ENCODE data around the gene CCNL2. TPM values are rescaled to one million over a fixed set of nuclear protein-coding genes. Genes with fewer than 3 reads are reported as not detected.
"Not testable (repeated sequence)": the region's sequence is repeated elsewhere in the genome, so short reads cannot be mapped to it uniquely, and the experiment has no call there.

CCNL2 gene
- polyA plus RNA-seq, 3 donors: 183 to 230 (median 206) TPM

DNA sequence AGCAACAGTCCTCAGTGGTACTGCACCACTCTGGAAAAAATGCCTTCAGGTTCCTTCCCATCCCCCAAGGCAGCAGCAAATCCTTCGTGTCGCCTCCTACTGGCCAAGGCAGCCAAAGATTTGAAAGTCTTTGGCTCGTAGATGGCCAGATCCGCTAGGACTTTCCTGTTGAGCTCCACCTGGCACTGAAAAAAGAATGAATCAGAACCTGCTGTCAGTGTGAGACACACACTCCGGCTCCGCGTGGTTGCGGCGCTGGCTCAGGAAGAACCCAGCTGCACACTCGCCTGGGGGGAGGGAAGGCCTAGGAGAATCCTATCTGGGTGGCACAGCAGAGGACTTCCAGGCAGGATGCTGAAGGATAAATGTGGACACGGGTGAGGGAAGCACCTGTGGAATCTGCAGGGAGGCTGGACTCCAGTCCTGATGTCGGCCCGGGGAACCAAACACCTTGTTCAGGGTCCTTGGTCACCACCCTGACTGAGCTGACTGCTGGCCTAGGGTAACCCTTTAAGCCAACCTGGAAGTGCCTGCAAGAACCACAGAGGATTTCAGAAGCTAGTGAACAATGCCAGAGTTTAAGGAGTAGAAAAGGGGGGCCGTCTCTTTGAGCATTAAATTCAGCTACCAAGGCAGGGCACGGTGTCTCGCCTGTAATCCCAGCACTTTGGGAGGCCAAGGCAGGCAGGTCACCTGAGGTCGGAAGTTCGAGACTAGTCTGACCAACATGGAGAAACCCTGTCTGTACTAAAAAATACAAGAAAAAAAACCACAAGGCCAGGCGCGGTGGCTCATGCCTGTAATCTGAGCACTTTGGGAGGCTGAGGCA lies 3.2 kb upstream of the CCNL2 start:
- no peak for DNase-seq (ENCODE audit: low read depth in 3 of 3, low spot score in 2 of 3)

DNA sequence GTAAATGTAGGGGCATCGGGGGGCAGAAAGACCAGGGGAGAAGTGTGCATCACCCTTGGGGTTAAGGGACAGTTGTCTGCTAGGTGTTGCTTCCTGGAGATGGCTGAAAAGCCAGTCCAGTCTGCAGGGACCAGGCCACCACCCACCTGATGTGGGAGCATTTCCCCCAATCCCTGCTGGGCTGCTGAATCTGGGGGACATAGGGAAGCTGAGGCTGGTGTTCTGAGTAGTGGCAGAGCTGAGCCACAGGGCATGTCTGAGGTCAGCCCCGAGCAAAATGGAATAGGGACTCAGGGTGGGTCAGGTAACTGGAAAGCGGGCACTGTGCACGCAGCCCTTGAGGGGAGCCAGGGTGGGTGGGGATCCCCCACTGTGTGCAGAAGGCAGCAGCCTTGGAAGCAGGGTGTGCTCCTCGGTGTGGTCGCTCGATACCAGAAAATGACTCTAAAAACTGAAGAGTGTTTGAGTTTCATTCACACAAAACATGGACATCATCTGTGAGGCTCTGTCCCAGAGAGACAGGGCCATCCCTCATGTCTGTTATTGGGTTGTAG lies 2.4 kb upstream of the CCNL2 start:
- no peak for DNase-seq (ENCODE audit: low read depth in 3 of 3, low spot score in 2 of 3)

DNA sequence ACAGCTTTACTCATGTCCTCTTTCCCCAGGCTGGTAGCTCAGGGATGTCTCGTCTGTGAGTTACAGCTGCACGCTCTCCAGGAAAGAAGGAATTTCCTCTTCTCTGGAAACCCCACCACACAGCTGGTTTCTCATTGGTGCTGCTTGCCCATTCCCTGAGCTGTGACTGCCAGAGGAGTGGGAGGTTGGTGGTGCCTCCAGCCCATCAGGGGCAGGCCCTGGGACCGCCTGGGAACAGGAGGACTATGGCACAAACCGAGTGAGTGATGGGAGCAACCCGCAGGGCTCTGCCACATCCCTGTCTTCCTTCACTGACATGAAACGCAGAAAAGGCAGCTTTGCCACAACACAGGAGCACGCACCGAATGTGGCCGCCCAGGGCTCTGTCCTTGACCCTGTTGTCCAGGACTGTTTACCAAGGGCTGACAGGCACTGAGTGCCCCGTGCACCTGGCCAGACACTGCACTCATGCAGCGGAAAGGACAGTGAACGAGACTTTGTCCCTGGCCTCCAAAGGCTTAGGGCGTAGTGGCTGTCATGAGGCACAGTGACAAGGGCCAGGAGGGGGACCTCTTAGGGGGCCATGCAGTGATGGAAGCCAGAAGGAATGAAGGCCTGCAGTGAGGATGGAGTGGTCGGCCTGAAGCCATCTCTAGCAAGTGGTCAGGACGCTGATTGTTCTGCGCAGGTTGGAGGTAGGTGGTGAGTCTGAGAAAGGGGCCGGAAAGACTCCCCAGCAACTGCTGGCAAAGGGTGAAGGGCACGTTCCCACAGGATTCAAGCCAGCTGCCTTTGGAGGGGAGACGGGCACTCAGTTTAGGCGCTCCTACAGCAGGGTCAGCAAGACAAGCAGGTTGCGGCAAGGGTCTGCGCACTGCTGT lies 1.7 kb upstream of the CCNL2 start:
- DNase-seq (ENCODE audit: low read depth in 3 of 3, low spot score in 2 of 3): no peak

DNA sequence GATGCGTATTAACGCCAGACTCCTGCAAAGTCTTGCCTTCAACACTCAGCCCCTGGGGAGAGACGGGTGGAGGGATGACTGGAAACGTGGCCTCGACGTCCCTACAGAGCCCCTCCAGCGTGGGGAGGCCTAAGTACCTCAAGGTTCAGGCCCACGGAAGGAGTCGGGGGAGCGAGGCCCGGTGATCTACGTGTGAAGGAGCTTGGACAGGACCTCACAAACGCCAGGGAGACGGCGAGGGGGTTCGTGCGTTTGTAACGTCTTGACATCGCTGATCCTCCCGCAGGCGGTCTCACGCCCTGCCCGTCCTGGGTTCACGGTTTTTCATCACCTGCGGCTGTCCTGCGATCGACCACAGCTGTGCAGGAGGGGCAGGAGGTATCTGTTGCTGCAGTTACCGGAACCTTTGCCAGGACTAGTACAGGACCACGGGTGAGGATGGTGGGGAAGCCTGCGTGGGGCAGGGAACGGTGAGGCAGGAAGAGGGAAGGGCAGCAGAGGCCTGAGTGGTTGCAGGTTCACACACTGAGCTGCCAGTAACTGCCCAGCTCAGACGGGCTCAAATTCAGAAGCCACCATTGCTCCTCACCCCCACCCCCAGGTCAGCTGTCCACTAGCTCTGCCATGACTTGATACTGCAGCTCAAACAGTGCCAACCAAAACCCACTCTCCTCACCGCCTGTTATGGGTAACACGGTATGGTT lies 889 bp upstream of the CCNL2 start:
- no peak for DNase-seq (ENCODE audit: low read depth in 3 of 3, low spot score in 2 of 3)

DNA sequence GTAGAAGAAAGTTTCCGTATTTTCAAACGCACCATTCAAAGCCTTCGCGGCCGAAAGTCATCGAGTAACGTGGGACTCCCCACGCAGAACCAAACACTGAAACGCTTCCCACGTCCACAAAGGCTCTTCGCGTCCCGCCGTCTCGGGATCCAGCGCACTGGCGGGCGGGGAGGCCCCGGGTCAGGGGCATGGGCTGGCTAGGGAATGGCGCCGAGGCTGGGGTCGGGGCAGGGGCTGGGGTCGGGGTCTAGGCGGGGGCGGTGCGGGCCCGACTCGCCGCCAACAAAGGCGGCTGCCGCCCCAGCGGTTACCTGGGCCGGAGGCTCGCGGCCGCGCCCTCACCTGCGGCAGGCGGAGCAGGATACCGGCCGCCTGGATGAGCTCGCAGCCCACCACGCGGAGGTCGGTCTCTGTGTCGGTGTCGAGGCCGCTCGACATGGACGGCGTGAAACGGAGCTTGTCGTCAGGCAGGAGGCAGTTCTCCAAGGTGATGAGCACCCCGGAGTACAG lies 403 bp downstream of the CCNL2 start:
- no peak for DNase-seq (ENCODE audit: low read depth in 3 of 3, low spot score in 2 of 3)

DNA sequence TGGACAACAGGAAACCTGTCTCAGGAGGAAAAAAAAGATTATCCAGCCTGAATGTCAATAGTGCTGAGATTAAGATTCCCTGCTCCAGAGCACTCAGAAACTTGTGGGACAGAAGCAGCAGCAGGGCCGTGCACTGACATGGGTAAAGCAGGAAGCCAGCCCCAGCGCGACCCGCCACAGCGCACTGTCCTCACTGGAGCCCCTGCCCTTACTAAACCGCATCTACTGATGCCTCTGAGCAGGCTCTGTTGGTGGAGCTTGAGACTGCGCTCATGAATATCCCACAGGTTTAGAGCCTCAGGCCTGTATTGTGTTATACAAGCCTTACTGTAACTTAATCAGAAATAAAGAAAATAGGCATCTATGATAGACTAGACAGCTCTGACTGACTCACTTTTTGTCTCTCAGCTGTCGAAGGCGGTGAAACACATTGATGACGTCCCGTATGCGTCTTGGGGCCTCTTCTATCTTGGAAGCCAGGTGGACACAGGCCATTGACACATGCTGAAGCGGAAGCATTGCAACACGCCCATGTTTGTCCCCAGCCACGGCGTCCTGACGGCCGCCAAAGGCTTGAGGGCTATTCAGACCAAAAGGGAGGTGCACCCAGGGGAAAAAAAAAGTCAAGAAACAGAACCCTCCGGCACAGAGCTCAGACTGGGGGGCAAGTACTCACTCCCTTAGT lies 1.2 kb downstream of the CCNL2 start:
- DNase-seq (ENCODE audit: low read depth in 3 of 3, low spot score in 2 of 3): no peak

DNA sequence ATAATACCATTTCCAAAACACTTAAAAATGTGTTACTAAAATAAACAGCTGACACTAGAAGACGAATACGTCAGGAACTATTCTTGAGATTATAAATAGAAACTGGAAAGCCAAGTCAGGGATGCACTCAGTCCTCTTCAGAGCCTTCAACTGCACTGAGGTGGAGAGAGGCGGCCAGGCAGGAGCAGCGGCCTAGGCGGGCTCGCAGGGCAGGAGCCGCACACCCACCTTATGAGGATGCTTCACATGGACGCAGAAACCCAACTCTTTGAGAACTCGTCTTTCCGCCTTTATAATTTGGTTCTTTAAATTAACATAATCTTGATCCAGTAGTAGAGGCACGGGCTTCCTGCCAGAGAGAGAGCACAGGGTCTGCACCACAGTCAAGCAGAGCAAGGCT lies 4.0 kb downstream of the CCNL2 start:
- DNase-seq (ENCODE audit: low read depth in 3 of 3, low spot score in 2 of 3): no peak

DNA sequence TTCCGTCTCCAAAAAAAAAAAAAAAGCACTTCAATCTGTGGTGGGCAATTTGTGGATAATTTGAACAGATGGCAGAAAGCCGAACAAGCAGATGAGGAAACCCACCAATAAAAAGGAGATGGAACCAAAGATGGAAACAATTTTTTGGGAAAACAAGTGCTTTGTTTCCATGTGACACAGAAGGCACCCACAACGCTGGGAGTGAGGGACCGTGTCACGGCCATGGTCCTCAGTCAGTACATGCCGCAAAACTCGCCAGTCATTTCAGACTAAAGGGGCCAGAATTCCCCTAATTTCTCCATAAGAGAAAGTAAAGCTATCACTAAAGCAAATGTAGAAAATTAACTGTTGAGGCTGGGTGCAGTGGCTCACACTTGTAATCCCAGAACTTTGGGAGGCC lies 5.0 kb downstream of the CCNL2 start:
- DNase-seq (ENCODE audit: low read depth in 3 of 3, low spot score in 2 of 3): no peak

DNA sequence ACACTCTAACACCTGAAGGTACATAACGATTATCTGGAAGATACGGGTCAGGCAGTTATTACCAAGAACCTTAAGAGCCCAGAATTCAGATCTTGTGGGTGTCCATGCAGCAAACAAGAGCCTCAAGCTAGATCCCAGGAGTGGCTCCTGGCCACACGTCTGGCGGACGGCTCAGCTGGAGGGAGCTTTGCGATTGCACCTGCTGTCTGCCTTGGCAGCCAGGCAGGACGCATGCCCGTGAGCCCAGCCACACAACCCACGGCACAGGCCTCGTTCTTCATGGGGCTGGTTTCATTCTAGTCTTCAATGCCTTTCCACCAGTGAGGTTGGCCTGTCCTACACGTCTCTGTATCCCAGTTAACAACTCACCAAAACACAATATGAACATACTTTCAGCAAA lies 5.7 kb downstream of the CCNL2 start:
- DNase-seq (ENCODE audit: low read depth in 3 of 3, low spot score in 2 of 3): no peak

DNA sequence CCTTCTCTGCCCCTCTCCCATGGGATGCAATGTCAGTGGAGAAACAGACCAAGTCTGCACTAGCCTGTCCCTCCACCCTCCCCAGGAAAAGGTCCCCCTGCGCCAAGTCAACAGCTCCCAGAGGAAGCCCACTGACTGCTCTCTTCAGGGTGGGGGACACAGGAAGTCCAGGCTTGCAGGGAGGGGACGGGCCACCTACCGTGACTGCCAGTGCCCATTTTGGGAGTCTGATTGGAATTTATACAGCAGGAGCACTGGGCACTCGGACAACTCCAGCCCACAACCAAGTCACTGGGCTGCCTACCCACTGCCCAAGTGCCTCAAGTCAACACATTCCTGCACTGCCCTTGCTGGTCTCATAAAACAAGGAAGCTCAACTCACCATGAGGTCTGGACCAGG lies 6.1 kb downstream of the CCNL2 start:
- no peak for DNase-seq (ENCODE audit: low read depth in 3 of 3, low spot score in 2 of 3)

DNA sequence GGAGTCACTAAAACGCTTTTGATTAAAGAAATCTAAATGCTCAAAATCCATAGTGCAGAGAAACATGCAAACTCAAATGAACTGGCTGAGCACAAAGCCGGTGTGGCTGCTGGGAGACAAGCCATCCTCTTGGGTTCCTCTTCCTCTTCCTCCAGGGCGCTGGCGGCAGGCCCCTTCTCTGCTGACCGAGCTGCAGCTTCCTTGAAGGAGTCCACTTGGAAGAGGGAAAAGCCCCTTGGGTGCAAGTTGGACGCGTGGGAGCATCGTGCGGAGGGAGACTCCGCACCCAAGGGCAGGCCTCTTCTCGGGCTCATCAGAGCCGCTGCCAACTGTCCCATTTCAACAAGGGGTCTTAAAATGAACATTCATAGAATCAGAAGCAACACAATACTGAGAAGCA lies 7.9 kb downstream of the CCNL2 start:
- no peak for DNase-seq (ENCODE audit: low read depth in 3 of 3, low spot score in 2 of 3)

DNA sequence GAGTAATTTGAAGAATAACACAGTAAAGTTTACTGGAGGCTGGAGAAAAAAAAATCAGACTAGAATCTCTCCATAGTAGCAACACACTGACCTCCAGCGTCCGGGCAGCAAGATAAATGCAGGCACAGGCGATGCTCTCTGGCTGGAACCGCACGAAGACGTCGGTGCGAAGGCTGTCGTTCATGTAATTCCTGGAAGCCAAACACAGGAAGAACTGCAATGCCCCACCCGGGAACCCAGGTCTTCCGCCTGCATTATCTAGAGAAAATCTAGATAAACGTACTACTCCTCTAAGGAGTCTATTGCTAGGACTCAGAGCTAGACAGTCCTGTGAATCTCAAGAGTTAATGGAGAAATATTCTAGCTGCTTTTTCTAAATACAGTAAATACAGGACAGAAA lies 8.5 kb downstream of the CCNL2 start:
- no peak for DNase-seq (ENCODE audit: low read depth in 3 of 3, low spot score in 2 of 3)

DNA sequence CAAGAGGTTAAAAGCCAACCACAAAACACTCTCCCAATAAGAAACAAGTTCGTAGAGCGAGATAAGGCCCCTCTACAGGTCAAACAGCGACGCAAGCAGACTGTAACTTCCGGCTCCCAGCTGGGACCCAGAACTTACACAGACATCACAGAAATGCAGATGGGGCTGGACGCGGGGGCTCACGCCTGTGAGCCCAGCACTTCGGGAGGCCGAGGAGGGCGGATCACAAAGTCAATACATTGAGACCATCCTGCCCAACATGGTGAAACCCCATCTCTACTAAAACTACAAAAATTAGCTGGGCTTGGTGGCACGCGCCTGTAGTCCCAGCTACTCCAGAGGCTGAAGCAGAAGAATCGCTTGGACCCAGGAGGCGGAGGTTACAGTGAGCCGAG lies 11.1 kb downstream of the CCNL2 start:
- no peak for DNase-seq (ENCODE audit: low read depth in 3 of 3, low spot score in 2 of 3)

DNA sequence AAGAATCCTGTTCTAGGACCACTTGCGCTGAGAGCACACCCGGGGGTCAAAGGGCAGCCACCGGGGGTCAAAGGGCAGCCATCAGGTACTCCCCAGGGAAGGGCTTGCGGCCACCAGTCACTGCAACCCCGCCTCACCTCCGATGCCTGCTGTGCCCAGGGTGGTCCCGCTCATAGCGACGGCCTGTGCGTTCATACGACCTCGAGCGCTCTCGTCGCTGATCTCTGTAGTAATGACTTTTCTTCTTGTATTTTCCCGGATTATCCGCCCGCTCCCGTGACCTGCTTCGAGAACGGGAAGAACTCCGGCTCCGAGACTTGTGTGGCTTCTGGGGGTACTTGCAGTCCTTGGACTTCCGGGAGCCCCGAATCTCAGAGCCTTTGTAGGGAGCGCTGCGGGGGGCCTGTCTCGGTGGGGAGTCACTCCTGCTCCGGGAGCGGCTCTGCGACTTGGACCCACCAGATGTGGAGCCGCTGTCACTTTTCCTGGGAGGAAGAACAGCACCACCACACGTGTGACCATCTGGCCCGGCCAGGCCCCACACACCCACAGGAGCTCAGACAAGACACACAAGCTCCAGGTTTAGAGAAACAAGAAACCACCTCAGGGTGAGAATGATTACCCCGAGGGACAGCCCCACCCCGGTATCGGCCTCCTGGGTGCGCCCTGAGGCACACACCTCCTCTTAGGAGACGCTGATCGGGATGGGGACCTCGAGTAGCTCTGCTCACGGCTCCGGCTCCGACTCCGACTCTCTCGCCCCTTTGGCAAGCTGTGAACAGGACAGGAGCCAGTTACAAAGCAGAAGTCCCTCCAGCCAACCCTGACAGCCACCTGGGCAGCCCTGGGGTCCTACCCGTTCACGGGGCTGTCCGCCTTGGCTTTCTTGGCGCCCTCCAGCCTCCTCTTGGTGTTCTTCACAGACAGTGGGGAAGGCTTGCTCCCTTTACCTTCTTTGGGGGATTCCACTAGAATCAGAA lies 11.7 kb downstream of the CCNL2 start:
- DNase-seq (ENCODE audit: low read depth in 3 of 3, low spot score in 2 of 3): no peak

DNA sequence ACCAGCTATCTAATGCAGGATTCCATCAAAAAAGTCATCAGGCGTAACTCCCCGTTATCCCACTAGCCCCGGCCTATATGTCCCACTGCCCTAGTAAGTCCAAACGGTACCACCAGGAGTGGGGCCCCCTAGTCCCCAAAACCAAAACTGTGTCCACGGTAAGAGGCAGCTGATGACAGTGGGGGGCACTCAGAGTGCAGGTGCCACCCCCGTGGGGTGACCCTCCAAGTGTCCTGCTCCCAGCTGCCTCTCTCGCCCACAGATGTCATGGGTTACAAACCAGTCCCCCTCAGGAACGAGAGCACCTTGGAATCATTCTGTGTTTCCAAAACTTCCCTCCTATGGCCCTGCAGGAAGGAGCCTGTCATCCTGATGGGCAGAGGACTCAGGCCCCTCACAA lies 13.2 kb downstream of the CCNL2 start:
- DNase-seq (ENCODE audit: low read depth in 3 of 3, low spot score in 2 of 3): no peak

DNA sequence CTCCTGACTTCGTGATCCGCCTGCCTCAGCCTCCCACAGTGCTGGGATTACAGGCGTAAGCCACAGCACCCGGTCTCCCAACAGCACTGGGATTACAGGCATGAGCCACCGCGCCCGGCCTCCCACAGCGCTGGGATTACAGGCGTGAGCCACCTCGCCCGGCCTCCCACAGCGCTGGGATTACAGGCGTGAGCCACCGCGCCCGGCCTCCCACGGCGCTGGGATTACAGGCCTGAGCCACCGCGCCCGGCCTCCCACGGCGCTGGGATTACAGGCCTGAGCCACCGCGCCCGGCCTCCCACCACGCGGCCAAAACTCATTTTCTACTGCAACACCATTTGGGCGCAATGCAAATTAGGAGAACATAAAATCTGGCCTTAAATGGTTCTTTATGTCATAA lies 13.8 kb downstream of the CCNL2 start:
- not testable (repeated sequence) for DNase-seq (ENCODE audit: low read depth in 3 of 3, low spot score in 2 of 3)

DNA sequence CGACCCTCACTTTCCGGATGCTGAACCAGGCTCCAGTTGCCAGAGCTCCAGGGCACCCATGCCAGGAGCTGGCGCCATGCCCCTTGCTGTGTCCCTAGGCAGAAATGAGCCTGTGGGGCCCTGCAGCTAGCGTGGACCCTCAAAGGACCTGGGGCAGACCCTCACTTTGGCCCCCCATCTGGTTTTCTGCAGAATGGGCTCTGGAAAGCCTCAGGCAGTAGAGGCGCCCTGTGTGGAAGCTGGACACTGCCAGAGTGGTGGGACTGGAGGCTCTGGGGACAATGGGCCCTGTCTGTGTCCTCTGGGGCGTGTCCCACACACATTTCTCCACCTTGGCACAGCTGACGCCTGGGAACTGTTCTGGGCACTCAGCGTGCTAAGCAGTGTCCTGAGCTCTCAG lies 17.8 kb downstream of the CCNL2 start:
- DNase-seq (ENCODE audit: low read depth in 3 of 3, low spot score in 2 of 3): no peak

DNA sequence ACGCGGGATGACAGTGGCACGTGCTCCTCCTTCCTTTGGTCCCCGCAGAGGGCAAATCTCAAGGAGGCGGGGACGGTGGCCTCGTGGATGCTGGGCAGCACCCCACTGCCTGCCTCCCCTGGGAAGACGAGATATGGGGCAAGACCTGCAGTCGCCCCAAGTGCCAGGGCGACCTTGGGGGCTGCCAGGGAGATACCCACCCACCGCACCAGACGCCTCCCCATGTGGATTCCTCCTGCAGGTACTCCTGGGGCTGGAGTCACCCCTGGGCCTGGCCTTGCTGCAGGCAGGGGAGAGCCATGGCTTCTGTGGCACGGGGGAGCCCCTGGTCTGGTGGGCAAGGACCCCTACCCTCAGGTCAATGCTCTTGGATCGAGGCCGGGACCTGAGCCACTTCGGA lies 18.3 kb downstream of the CCNL2 start:
- no peak for DNase-seq (ENCODE audit: low read depth in 3 of 3, low spot score in 2 of 3)

DNA sequence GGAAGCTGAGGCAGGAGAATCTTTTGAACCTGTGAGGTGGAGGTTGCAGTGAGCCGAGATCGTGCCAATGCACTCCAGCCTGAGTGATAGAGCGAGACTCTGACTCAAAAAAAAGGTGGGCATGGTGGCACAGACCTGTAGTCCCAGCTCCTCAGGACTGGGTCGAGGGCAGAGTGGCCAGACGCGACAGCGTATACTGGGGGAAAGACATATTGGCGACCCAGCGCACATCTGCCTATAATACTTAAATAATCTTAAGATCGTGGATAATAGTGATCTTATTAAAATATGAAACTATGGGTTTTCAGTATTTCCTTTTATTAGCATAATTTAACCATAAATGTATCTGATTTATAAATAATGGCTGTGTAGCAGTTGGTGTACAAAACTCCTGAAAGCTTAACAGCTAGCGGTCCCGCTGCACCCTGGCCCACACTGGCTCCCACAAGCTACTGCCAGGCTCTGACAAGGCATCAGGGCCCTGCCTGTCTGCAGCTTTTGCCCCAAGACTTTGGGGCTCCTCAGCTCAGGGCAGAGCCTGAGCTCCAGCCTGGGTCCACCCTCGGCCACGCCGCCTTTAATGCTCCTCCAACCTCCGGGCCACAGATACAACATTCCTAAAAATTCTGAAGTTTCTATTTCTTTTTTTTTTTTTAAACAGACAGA lies 21.5 kb downstream of the CCNL2 start:
- no peak for DNase-seq (ENCODE audit: low read depth in 3 of 3, low spot score in 2 of 3)
